HG03025 (cell line): ENCODE measurements around the gene CECR2.
"Not testable (repeated sequence)": the region's sequence is repeated elsewhere in the genome, so short reads cannot be mapped to it uniquely, and the experiment has no call there.

Experiments
- ATAC-seq: cut with Tn5 transposase; IDR thresholded peaks from one replicate; pipeline ENCODE4 v1.9.1; 2021; ENCODE audit warnings: mild to moderate bottlenecking, moderate library complexity; ENCODE audit not compliant: unreplicated experiment, low FRiP score

CECR2 gene

DNA sequence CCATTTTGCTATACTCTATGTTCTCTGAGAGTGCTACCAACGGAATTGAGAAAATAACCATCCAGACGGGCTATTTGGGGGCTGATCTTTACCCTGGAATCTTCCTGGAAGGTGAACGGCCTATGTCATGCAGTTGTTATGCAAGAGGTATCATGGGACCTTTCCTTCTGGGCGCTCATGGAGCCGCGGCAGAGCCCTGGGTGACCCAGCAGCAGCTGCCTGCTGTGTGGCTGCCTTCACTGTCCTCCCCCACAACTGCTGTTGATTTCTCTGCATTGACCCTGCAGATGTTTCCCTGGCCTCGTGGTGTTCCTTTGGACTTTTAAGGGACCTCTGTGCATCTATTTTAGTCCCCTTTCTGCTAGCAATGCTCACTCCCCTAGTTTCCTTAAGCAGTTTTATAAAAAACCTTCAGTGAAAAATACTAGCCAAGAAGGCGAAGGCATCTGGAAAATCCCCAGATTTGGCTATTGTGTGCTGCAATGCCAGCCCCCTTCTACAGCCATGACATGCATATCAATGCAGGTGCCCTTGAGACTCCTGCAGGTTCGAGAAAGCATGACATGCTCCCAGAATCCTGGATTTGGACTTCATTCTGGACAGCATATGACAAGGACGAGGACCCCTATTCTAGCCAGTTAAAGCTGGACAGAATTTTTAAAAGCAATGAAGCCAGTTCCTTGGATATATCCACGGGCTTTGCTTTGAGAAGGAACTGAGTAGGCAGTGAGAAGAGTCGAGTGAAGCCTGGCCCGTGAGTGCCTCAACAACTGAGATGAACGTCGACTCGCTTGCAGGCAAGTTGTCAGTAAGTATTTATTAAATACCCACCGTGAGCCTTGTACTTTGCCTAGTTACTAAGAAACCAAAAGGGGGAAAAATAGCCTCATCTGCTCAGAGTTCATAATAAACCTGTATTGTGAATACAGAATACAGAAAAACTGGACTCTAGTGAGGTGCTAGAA is 193.9 kb downstream of the CECR2 start, which contains the start of gene SLC25A18:
TSS of gene SLC25A18 (plus strand) at position 593 of the 965 bp plus-strand sequence. CDS start 16,447 bp downstream, outside the sequence.
- no peak for ATAC-seq

DNA sequence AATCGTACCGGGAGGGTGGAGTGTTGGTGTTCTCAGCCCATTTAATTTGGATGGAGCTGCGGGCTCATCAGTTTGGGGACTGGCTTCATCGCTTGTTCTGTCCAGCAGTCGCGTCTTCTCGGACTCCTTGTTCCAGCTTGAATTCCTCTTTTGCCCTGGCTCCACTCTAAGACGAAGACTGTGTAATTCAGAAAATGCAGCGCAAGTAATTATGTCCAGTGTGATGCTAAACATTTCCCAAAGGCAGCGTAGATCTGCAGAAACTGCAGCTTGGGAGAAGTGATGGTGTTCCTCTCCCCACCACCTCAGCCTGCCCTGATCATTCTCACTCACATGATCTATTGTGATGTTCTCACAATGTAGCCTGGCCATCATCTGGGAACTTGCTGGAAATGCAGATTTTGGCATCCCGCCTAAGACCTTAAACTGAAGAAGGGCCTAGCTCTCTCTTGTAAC is 194.7 kb downstream of the CECR2 start:
- no peak for ATAC-seq

DNA sequence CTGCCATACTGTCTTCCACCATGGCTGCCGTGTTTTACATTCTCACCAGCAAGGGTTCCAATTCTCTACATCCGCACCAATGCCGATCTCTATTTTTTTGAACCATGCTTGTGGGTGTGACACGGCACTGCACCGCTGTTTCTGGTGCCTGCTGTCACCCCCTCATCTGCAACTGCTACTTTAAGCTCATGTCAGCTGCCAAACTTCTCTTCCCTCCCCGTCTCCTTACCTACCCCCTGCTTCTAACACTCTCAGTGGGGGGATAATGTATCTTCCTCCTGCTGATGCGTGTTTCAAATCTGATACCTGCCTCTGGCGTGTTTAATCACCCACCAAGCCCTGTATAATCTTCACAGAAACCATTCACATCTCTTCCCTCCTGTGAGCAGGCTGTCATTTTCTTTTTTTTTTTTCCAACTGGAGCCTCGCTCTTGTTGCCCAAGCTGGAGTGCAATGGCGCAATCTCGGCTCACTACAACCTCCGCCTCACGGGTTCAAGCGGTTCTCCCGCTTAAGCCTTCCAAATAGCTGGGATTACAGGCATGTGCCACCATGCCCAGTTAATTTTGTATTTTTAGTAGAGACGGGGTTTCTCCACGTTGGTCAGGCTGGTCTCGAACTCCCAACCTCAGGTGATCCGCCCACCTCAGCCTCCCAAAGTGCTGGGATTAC is 196.9 kb downstream of the CECR2 start:
- ATAC-seq, result not testable (repeated sequence)

DNA sequence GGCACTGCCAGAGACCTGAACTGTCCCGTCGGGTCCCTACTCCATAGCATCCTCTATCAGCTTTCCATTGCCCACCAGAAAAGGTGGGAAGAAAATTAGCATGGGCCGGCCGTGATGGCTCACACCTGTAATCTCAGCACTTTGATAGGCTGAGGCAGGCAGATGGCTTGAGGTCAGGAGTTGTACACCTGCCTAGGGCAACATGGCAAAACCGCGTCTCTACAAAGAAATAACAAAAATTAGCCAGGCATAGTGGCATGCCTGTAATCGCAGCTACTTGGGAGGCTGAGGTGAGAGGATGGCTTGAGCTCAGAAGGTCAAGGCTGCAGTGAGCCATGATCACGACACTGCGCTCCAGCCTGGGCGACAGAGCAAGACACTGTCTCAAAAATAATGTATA is 197.5 kb downstream of the CECR2 start:
- no peak for ATAC-seq

DNA sequence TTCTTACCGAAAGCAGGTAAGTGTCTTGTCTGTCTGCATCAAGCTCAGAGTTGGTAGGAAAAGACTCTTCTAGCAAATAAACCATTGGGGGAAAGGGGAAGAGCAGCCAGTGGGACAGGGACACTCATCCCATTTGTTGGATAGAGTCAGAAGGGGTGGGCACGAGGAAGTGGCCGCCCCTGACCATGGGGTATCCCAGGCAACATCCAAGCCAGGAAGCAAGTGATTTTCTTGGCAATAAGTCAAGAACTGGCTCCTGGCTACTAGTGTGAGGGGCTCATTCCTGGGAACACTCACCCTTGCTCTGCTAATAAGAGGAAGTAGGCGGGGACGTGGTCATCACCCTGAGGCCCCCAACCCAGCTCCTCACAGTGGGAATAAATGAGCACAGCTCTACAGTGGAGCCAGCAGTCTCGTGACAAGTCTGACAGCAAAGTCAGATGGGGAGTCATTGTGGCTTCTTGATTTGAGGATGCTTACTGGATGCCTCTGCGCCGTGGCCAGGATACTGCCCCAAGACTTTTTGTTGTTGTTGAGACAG is 200.8 kb downstream of the CECR2 start:
- no peak for ATAC-seq

DNA sequence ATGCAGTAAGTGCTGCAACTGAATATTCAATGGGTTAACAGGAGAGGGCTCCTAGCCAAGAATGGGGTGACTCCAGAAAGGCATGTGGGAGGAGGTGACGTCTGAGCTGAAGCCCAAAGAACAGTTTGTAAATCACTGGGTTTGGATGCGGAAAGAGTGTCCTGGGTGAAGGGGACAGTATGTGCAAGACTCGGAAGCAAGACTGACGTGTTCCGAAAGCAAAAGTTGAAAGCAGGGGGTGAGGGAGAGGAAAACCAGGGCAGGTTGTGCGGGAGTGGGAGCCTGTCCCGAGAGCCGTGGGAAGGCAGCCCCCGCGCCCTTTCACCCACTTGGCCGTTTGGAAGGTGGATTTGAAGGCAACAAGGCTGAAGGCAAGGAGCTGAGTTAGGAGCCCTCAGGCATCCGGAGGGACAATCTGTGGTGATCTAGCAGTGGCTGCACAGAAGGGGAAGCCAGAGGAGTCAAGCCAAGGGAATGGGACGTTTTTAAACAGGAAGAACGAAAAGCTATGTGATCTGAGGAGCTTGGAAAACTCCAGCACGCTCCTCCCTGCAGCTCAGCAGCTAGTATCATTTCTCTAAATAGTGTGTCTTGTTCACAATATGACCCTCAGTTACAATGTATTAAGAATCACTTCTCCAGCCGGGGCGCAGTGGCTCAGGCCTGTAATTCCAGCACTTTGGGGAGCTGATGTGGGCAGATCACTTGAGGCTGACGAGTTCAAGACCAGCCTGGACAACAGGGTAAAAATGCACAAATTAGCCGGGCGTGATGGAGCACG is 201.8 kb downstream of the CECR2 start:
- no peak for ATAC-seq

DNA sequence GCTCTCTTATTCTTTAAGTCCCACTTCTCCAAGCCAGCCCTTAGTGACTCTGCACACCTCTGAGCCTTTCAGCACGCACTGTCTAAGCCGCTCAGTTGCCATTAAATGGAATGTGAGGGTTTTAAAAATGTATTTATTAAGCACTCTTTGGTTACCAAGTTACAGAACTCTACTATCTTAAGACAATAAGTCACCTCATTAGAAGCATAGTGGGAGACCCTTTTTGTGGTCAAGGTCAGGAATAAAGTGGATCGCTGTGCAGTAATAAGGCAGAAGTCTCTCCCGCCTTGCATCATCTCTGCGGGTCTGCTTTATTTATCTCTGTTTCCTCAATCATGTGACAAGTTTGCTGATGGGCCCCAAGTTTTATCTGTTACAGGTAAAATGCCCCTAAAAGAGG is 205.9 kb downstream of the CECR2 start:
- ATAC-seq, result no peak

DNA sequence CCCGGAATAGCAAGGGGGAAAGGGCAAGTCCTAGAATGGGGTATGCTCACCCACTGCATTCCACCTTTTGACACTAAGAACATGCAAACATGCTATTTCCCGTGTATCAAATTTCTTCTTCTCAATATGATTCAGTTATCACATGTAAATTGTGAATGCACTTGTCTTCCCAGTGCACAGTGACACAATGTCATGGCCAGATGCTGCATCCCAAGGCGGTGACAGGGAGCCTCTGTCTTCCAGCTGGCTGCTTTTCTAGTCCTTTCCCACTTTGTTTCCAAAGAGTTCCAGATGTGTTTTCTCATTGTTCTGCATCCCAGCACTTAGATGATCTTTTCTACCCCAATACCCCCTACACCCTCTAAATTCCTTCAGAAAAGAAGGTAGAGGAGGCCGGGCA is 206.4 kb downstream of the CECR2 start:
- no peak for ATAC-seq

DNA sequence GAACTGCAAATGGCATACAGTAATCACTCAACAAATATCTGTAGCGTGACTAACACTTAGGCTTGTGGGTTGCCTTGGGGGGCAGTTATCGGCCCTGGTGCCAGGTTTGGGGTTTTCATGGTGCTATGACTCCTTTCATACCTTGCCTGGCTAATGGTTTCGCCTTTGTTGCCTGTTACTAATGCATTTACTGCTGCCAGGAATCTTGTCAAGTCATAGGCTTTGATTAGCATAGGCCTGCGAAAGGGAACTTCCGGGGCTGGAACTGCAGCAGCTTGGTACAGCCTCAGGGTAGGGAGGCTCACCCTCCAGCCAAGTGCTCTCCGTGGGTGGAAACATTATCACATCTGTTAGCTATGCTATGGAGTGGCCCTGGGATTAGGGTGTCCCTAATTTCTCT is 207.2 kb downstream of the CECR2 start:
- ATAC-seq, result no peak

DNA sequence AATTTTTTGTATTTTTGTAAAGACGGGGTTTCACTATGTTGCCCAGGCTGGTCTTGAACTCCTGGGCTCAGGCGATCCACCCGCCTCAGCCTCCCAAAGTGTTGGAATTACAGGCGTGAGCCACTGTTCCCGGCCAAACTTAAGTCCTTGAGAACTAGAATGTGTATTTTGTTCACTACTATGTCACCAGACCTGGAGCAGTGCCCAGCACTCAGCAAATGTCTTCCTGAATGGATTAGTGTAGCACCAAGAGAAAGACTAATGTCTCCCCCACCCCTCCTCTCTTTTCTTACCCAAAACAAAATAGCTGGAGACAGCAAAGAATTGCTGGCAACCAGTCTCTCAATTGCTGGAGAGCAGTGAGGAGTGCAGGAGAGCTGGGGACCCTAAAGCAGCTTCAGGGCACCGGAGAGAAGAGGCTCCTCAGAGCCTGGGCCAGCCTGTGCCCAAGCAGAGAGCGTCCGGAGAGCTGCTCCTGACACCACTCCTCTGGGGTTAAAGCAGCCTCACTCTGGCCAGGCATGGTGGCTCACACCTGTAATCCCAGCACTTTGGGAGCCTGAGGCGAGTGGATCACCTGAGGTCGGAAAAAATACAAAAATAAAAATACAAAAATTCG is 209.0 kb downstream of the CECR2 start:
- ATAC-seq, result no peak

DNA sequence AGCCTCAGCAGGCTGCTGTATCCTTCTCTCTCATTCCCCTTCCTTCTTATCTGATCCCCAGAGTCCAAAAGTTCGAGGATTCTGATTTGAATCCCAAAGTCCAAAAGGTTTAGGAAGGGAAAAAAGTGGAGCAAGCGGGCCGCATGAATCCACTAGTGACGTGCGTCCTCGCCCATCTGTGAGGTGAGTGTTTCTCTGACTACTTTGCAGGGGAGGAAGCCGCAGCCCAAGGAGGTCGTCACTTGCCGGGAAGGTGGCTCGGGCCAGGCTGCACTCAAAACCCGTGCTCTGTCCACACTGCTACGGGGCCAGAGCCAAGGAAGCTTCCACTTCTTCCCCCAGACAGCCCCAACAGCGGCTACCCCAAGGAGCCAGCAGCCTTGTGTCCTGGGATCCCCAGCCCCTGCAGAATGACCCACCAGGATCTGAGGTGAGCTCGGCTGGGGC is 210.3 kb downstream of the CECR2 start:
- no peak for ATAC-seq

DNA sequence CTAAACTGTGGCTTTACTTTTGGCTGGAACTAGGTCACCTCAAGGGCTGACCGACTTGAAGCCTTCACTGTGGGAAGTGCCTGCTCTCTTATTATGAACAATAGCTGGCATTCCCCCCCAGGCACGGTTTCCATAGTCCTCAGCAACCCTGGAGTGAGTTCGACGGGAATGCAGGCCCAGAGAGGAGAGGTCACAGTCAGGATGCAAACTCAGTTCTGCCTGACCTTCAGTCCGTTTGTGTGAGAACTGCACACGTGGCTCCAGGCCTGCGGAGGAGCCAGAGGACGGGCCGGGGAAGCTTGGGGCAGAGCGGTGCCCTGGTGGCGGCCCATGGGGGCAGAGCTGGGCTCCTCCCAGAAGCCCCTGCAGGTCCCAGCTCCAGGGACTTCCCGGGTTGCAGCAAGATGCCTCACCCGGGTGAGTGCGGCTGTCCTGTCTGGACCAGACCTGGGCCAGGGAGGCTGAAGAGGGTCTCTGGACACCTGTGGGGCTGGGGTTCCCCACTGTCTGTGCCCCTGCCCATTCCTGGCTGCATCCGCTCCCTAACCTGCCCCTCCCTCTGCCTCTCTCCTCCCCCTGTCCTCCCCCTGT is 211.3 kb downstream of the CECR2 start:
- ATAC-seq, result no peak

DNA sequence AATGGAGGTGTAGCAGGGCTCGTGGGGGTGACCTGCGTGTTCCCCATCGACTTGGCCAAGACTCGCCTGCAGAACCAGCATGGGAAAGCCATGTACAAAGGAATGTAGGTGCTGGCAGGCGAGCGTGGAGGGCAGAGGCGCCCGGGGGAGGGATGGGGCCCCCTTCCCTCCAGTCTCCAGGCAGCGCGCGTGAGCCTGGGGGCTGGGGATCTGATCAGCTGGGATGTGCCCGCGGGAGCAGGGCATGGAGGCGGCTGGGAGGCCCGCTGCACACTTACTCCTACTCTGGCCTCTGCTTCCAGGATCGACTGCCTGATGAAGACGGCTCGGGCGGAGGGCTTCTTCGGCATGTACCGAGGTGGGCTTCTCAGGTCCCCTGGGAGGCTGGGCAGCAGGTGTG is 211.8 kb downstream of the CECR2 start:
- no peak for ATAC-seq

DNA sequence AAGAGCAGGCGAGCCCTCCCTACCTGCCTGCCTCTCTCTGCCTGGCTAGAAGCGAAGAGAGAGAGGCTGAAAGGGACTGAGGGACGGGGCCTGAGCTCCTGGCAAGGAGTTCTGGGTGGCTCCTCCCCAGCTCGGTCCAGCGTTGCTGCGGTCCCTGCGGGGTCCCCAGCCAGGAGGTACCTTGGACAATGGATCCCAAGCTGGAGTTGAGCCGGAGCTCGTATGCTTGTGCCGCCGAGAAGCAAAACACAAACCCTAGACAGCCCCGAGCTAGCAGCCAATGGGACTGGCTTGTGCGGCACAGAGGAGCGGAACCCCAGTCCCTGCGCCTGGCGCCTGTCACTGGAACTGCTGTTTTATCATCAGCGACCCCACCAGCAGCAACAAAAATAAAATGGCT is 212.4 kb downstream of the CECR2 start:
- no peak for ATAC-seq

DNA sequence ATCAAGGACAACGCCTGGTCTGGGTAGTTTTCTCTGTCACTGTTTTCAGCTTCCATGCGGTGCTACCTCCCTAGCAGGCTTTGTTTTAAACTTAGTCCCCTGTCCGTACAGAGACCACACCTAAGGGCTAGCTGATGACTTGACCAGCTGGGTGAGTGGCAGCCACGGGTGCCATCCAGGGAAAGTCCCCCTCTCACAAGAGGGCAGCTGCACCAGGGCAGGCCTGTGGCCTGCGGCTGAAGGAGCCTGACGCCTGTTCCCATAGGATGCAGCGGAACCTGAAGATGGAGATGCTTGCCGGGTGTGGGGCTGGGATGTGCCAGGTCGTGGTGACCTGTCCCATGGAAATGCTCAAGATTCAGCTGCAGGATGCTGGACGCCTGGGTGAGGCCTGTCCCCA is 213.9 kb downstream of the CECR2 start:
- no peak for ATAC-seq

DNA sequence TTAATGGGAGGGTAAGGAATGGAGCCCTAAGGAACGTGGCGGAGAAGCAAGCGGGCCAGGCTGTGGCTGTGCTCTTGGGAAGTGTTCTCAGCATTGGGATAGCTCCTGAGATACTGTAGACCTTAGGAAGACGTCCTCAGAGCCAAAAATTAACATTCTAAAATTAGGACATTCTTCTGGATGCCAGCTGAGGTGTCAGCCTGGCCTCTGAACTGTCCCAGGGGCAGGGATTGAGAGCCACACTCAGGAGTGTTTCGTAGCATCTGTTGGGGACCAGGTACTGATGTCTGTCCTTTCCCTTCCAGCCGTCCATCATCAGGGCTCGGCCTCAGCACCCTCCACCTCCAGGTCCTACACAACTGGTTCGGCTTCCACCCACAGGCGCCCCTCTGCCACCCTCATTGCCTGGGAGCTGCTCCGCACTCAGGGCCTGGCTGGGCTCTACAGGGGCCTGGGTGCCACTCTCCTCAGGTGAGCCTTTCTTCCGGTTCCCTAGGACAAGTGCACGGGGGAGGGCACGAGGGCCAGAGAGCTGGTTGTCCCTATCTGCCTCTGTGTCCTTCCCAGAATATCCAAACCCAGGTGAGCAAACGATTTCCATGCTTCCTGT is 217.7 kb downstream of the CECR2 start:
- no peak for ATAC-seq

DNA sequence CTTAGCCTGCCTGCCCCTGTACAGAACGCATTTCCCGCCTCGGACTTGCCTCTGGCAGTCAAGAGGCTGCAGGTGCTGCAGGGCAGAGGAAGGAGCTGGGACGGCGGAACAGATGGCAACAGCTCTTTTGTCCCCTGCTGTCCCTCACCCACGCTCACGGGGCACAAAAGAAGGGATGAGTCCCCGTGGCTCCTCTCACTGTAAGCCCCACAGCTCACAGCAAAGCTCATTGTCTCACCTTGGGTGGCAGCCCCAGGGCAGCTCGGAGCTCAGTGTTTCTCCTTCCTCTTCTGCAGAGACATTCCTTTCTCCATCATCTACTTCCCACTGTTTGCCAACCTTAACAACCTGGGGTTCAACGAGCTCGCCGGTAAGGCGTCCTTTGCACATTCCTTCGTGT is 218.4 kb downstream of the CECR2 start:
- no peak for ATAC-seq

DNA sequence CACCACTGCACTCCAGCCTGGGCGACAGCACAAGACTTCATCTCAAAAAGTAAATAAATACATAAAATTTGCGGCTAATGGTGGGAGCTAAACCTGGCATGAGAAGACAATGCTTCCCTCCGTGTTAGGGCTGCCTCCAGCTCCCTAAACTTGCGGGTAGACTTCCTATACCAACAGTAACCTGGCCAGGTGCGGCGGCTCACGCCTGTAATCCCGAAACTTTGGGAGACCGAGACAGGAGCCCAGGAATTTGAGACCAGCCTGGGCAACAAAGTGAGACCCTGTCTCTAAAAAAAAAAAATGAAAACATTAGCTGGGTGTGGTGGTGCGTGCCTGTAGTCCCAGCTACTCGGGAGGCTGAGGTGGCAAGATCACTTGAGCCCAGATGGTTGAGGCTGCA is 219.3 kb downstream of the CECR2 start:
- no peak for ATAC-seq

DNA sequence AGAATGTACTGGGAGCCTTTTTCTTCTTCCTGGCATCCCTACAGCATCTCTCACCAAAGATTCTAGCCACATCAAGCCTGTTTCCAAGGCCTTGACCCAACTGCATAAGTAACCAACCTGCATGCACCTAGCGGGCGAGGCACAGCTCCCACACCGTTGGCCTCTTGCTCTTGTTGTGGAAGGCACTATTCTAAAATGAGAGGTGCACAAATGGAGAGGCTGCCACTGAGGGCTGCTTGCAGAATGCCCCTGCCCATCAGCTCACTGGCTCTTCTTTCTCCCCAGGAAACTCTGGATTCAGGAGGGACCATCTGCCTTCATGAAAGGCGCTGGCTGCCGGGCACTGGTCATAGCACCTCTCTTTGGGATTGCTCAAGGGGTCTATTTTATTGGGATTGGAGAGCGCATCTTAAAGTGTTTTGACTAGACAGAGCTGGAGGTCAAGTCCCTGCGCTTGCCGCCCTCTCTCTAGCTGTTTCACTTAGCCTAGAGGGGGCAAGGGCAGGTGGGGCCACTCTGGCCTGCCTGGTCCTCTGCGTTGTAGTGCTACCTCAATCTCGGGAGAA is 220.6 kb downstream of the CECR2 start:
- ATAC-seq, result no peak
